GM12891 (cell line): Measurements from ENCODE around the gene MELK. TPM values are rescaled to one million over a fixed set of nuclear protein-coding genes. Genes with fewer than 3 reads are reported as not detected.
"Not testable (repeated sequence)": the region's sequence is repeated elsewhere in the genome, so short reads cannot be mapped to it uniquely, and the experiment has no call there.

ENCODE experiments used
- DNase-seq: peaks from one replicate; pipeline ENCODE4 v3.0.0; 2011; ENCODE audit warnings: low spot score; ENCODE audit not compliant: insufficient read length
- FAIRE-seq: peaks from 2 replicates; lab custom pipeline; 2011; peaks lifted over from hg19 to GRCh38; lab: Jason Lieb, UNC
- PAX5 ChIP-seq: IDR thresholded peaks from 2 replicates; pipeline ENCODE4 v1.6.1; 2011; ENCODE audit warnings: low read length, moderate library complexity, mild to moderate bottlenecking; ENCODE audit not compliant: insufficient read depth, severe bottlenecking
- POLR2A ChIP-seq: IDR thresholded peaks from 2 replicates; pipeline ENCODE4 v1.6.1; 2011; ENCODE audit warnings: low read depth, low read length, control low read depth
- POLR2AphosphoS5 ChIP-seq: IDR thresholded peaks from 2 replicates; pipeline ENCODE4 v1.6.1; 2011; ENCODE audit warnings: low read depth, low read length, control low read depth
- POU2F2 ChIP-seq: IDR thresholded peaks from 2 replicates; pipeline ENCODE4 v1.6.1; 2011; ENCODE audit warnings: low read depth, mild to moderate bottlenecking, control low read depth, low read length, moderate library complexity
- SPI1 ChIP-seq: IDR thresholded peaks from 2 replicates; pipeline ENCODE4 v1.6.1; 2011; ENCODE audit warnings: low read depth, low read length, control low read depth
- TAF1 ChIP-seq: IDR thresholded peaks from 2 replicates; pipeline ENCODE4 v1.6.1; 2011; ENCODE audit warnings: low read depth, low read length, control low read depth
- polyA plus RNA-seq: library from polyadenylated mRNA; unstranded; fragments of >200 nt; gene quantifications from one replicate; pipeline ENCODE4 v1.2.1, GENCODE V29; 2012; ENCODE audit warnings: low read depth, missing spikeins, inconsistent platforms; ENCODE audit not compliant: missing spikeins

Gene MELK
- polyA plus RNA-seq: 18.1 TPM

DNA sequence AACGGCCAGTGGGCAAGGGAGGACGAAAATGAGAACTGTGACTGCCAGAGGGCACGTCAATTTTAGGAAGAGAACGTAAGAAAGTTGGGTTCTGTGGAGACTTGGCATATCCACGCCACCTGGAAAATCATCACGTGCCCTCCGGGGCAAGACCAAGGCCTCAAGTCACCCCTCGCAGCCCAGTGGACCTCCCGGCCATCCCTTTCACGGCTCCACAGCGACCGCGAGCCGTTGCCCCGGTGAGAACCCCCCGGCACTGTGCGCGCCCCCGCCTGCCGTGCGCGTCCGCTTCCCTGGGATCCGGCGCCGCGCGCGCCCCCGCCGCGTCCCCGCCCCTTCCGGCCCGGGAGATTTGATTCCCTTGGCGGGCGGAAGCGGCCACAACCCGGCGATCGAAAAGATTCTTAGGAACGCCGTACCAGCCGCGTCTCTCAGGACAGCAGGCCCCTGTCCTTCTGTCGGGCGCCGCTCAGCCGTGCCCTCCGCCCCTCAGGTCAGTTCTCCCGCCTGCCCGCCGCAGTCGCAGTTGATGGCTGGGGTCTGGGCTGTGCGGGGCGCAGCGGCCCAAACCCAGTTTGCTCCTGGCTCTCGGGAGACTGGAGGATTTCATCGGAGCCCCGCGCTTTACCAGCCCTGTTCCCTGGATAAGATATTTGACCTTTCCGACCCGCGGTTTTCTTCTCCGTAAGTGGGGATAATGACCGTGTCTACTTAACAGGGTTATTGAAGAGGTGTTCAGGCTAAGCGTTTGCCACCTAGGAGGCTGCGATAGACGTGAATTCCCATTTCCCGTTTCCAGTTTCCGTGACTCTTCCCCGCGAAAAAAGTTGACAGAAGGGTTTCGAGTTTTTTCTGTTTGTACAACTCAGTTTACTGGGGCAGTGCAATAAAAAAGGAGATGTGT, at the start of gene MELK:
Gene MELK, plus strand, starts transcription at position 381 of the 904 bp plus-strand sequence. CDS start 8,787 bp downstream, outside the sequence.
- peak; percentile 94 for DNase-seq
- no peak for TF ChIP-seq PAX5
- TF ChIP-seq TAF1: peak; percentile 50; the same call in 1 of the 2 replicates
- peak; percentile 63; the same call in 1 of the 2 replicates for TF ChIP-seq POU2F2
- peak; percentile 80; the same call in 1 of the 2 replicates for TF ChIP-seq POLR2AphosphoS5
- TF ChIP-seq SPI1: peak; percentile 62
- peak; percentile 90 for TF ChIP-seq POLR2A
- FAIRE-seq: peak; percentile 93

DNA sequence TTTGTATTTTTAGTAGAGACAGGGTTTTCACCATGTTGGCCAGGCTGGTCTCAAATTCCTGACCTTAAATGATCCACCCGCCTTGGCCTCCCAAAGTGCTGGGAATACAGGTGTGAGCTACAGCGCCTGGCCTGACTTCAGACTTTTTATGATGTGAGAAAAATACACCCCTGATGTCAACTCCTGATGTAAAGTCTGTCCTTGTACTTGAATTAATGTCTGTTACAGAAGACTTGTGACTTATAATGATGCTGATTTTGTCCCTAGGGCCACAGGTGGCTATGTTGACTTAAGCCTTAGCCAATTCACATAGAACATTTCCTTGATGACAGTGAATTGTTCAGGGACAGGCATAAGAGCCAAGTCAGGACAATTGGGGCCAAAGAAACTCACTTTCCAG, 42.5 kb upstream of the MELK start:
- TF ChIP-seq POLR2AphosphoS5 (no peak), POLR2A (no peak), SPI1 (no peak), PAX5 (no peak), TAF1 (no peak), POU2F2 (no peak)
- no peak for DNase-seq
- FAIRE-seq: no peak

DNA sequence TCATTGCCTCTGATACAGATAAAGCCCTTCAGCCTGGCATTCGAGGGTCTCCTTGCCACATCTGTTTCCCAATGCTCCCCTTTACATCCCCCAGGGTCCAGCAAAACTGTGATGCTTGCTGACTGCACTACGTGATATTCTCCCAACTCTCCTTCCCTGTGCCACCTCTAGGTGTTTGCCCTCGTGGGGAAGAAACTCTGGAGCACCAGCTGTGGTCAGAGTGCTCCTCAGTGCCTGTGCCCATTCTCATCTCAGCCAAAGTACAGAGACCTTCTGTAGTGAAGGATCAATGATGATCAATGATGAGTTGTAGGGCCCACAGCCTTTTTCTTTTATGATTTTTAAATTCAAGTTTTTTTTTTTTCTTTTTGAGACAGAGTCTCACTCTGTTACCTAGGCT, 40.3 kb upstream of the MELK start:
- FAIRE-seq (no peak), DNase-seq (no peak)
- TF ChIP-seq TAF1 (no peak), POLR2AphosphoS5 (no peak), POU2F2 (no peak), PAX5 (no peak), SPI1 (no peak)

DNA sequence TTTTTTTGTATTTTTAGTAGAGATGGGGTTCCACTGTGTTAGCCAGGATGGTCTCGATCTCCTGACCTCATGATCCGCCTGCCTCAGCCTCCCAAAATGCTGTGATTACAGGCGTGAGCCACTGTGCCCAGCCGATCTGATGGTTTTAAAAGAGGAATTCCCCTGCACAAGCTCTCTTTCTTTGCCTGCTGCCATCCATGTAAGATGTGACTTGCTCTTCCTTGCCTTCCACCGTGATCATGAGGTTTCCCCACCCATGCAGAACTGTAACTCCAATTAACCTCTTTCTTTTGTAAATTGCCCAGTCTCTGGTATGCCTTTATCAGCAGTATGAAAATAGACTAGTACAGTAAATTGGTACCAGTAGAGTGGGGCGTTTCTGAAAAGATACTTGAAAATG, 39.0 kb upstream of the MELK start:
- not testable (repeated sequence) for FAIRE-seq, DNase-seq

DNA sequence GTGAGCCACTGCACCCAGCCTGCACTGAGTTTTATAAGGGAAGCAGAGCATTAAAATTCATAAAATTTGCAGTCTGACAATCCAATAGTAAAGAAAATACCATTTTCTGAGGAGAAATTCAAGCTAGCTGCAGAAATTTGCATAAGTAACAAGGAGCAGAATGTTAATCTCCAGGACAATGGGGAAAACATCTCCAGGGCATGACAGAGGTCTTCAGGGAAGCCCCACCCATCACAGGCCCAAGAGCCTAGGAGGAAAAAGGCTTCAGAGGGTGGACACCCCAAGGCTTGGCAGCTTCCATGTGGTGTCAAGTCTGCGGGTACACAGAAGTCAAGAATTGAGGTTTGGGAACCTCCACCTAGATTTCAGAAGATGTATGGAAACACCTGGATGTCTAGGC, 37.6 kb upstream of the MELK start:
- no peak for FAIRE-seq
- no peak for DNase-seq
- TF ChIP-seq POLR2A (no peak), PAX5 (no peak), SPI1 (no peak), POLR2AphosphoS5 (no peak), TAF1 (no peak), POU2F2 (no peak)

DNA sequence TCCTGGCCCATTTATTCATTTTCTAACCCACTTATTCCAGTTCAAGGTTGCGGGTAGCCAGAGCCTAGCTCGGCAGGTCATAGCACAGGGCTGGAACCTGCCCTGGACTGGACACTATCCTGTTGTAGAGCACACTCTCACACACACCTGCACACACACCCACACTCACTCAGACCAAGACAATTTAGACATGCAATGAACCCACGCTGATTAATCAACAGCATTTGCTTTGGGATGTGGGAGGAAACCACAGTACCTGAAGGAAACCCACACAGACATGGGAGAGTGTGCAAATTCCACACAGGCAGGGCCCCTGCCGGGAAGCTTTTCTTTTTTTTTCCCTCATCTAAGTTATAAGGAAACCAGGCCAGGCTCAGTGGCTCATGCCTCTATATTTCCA, 34.8 kb upstream of the MELK start:
- no peak for TF ChIP-seq POLR2A
- TF ChIP-seq SPI1: no peak
- TF ChIP-seq POLR2AphosphoS5: no peak
- TF ChIP-seq PAX5: no peak
- TF ChIP-seq POU2F2: no peak
- no peak for TF ChIP-seq TAF1
- FAIRE-seq (peak; percentile 58), DNase-seq (no peak)

DNA sequence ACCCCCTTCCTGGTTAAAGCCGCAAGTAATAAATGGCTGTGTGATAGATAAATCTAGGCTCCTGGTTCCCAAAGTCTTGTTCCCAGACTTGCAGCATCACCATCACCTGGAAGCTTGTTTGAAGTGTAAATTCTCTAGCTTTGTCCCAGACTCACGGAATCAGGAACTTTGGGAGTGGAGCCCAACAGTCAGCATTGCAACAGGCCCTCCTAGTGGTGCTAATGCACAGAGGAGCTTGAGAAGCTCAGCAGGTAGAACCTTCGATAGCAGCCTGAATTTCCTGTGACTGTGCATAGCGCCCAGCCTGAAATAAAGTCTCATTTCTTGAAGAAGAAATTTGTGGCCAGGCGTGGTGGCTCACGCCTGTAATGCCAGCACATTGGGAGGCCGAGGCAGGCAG, 30.3 kb upstream of the MELK start:
- FAIRE-seq (no peak), DNase-seq (no peak)
- TF ChIP-seq POLR2AphosphoS5 (no peak), POU2F2 (no peak), TAF1 (no peak), PAX5 (no peak), SPI1 (no peak), POLR2A (no peak)

DNA sequence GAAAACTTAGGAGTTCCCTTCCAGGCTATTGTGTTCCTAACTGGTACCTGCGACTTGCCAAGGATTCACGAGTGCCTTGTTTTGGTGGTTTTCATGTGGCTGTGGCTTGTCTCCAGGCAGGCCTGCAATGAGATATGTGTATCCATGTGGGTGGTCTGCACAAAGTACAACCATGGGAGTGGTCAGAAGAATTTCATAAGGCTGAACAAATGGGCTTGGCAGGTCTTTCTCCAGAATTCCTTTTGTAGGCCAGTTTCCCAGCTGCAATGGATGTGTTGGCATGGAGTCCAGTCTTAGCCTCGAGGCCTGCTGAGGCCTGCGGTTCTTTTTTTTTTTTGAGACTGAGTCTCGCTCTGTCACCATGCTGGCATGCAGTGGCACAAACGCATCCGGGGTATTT, 28.8 kb upstream of the MELK start:
- DNase-seq (no peak), FAIRE-seq (no peak)
- no peak for TF ChIP-seq POU2F2
- no peak for TF ChIP-seq PAX5
- TF ChIP-seq TAF1: no peak
- no peak for TF ChIP-seq POLR2AphosphoS5
- no peak for TF ChIP-seq POLR2A
- no peak for TF ChIP-seq SPI1

DNA sequence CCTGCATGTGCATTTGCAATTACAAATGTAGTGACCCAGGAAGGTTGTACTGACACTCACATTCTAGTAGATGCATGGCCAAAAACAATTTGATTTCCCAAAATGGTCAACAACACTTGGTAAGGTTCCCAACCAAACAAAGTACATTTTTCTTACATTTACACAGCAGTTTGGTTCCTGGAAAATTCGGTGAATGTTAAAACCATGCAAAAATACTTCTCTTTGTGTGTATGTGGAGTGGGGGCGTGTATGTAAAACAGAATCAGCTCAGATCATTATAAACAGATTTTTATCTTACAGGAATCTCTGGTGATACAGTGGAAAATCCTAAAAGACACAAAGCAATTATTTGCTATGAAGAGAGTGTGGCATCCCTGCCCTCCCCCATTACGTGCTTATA, 25.1 kb upstream of the MELK start:
- no peak for FAIRE-seq
- no peak for DNase-seq
- TF ChIP-seq POLR2A: no peak
- TF ChIP-seq POLR2AphosphoS5: no peak

DNA sequence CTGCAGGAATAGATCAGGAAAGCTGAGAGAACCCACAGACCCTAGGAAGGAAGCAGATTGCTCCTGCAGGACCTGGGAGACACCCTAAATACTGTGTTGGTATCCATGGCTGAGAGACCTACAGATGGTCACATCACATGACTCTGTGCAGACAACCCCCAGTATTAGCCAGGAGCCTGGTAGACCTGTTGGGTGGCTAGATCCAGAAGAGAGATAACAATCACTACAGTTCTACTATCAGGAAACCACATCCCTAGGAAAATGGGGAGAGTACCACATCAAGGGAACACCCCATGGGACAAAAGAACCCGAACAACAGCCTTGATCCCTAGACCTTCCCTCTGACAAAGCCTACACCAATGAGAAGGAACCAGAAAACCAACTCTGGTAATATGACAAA, 24.2 kb upstream of the MELK start:
- TF ChIP-seq POU2F2 (no peak), POLR2A (no peak), PAX5 (no peak), SPI1 (no peak), POLR2AphosphoS5 (no peak), TAF1 (no peak)
- no peak for FAIRE-seq
- no peak for DNase-seq
